Body of pancreas (tissue), 4 donors: Measurements from ENCODE around the gene TTC28. TPM values are rescaled to one million over a fixed set of nuclear protein-coding genes. Genes with fewer than 3 reads are reported as not detected.
A peak's percentile ranks its signal among the peaks of the same experiment; 100 is the strongest.

Experiments used
- ATAC-seq: fragments of 150-250 bp; one replicate; pipeline ENCODE4 v1.9.1; 2016
- DNase-seq, 4 donors: peaks; one replicate each; pipeline ENCODE4 v3.0.0-alpha.2; 2019
- H3K27ac ChIP-seq, 4 donors: fragments of 200-600 bp; sonication (generic); 1 replicate in 3 of 4; 2 replicates in 1 of 4; pipeline versions ENCODE4 v1.5.1 to v1.6.1; 2016 to 2019; ENCODE audit warnings: mild to moderate bottlenecking in 1 of 4, mixed read lengths in 1 of 4, moderate library complexity in 1 of 4
- H3K27me3 ChIP-seq, 2 donors: fragments of 200-600 bp; sonication (generic); one replicate each; pipeline ENCODE4 v1.6.0; 2016; ENCODE audit warnings: mild to moderate bottlenecking in 1 of 2
- H3K36me3 ChIP-seq, 2 donors: fragments of 200-600 bp; sonication (generic); replicated peaks in 1 of 2; 2 replicates each; pipeline ENCODE4 v1.5.1; 2016; ENCODE audit warnings: low read depth in 2 of 2; ENCODE audit not compliant: insufficient read depth in 1 of 2
- H3K4me1 ChIP-seq: fragments of 200-600 bp; sonication (generic); one replicate; pipeline ENCODE4 v1.6.0; 2016
- H3K4me3 ChIP-seq, 2 donors: fragments of 200-600 bp; sonication (generic); 1 replicate in 1 of 2; 2 replicates in 1 of 2; pipeline ENCODE4 v1.5.1; 2016 to 2019
- H3K9me3 ChIP-seq, 3 donors: fragments of 200-600 bp; sonication (generic); 1 replicate in 2 of 3; 2 replicates in 1 of 3; pipeline ENCODE4 v1.5.1; 2016
- POLR2A ChIP-seq, 3 donors: fragments of 450-650 bp; IDR thresholded peaks; one replicate each; pipeline ENCODE4 v1.6.1; 2016; ENCODE audit warnings: antibody characterized with exemption in 3 of 3, mild to moderate bottlenecking in 2 of 3
- WGBS, 2 donors: methylation state at CpG; one replicate each; pipeline ENCODE4 v1.1.5; 2017; 5-methylcytosine and 5-hydroxymethylcytosine counted together
- intact Hi-C: fragments of 100-400 bp; cut with DNase I; formaldehyde crosslinking; loops from one replicate; pipeline ENCODE4 v1.15.1; 2023
- total RNA-seq, 2 donors: library from RNA; depleted of rRNA; stranded (reverse); fragments of >200 nt; gene quantifications; one replicate each; pipeline ENCODE4 v1.1.0, GENCODE V29; 2016
- TF ChIP-seq, protein P1 (sequence below), 7 experiments: fragments of 450-650 bp in 4 of 7; fragments of 200-600 bp in 3 of 7; sonication (generic) in 3 of 7; IDR thresholded peaks; one replicate each; pipeline ENCODE4 v1.5.1; 2016 to 2019; ENCODE audit warnings: antibody characterized with exemption in 7 of 7

Gene TTC28
- total RNA-seq, 2 donors from 2014 or later: 21.0 to 87.3 TPM

DNA sequence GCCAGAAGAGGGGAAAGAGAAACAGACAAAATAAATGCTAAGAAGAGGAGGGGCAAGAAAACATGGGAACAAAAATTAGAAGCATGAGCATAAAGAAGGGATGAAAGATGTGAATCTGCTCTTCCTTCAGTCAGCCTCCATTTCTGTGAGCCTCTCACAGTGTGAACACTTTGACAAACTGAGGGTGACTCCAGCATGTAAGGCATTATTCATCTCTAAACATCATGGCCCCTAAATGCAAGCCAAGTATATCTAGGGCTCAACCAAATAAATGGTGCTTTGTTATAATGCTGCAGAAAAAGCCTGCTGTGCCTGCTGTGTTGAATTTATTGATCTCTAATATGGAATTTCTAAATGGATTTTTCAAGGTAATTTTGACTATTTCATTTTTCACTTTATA lies 281.3 kb downstream of the TTC28 start:
- intact Hi-C loops: no loop called here
- Histone ChIP-seq H3K4me1 (peaks cover 10% of the 10 kb centered on the region), H3K27me3 (no peaks in the 10 kb centered on the region), H3K4me3 (no peak overlapping the region), H3K36me3 (no peaks in the 10 kb centered on the region), H3K27ac (no peak overlapping the region), H3K9me3 (no peaks in the 10 kb centered on the region)
- DNase-seq (no peak), ATAC-seq (no peak)
- TF ChIP-seq, protein P1, sequence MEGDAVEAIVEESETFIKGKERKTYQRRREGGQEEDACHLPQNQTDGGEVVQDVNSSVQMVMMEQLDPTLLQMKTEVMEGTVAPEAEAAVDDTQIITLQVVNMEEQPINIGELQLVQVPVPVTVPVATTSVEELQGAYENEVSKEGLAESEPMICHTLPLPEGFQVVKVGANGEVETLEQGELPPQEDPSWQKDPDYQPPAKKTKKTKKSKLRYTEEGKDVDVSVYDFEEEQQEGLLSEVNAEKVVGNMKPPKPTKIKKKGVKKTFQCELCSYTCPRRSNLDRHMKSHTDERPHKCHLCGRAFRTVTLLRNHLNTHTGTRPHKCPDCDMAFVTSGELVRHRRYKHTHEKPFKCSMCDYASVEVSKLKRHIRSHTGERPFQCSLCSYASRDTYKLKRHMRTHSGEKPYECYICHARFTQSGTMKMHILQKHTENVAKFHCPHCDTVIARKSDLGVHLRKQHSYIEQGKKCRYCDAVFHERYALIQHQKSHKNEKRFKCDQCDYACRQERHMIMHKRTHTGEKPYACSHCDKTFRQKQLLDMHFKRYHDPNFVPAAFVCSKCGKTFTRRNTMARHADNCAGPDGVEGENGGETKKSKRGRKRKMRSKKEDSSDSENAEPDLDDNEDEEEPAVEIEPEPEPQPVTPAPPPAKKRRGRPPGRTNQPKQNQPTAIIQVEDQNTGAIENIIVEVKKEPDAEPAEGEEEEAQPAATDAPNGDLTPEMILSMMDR (IDR thresholded peaks at IDR 0.05): no peak
- TF ChIP-seq POLR2A (IDR thresholded peaks at IDR 0.05): no peak

DNA sequence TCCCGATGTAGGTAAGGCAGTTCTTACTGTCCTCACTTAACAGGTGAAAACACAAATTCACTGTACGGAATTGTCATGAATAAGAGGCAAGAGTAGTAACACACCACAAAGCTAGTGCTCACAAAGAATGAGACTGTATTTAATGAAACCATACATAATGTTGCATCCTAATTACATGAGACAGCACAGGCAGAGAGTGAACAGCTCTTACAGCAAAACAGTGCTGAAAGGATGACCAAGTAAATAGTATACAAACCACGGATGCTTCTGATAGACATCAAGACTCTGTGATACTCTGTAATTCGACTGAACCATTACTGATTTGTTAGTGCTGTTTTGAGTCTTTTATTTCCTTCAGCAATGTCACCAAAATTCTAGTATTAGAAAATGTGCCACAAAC lies 282.3 kb downstream of the TTC28 start:
- Histone ChIP-seq H3K4me1 (peaks cover 10% of the 10 kb centered on the region), H3K27me3 (no peaks in the 10 kb centered on the region), H3K36me3 (no peaks in the 10 kb centered on the region), H3K4me3 (no peak overlapping the region), H3K9me3 (no peaks in the 10 kb centered on the region), H3K27ac (no peak overlapping the region)
- intact Hi-C loops: no loop called here
- no peak for TF ChIP-seq POLR2A (IDR thresholded peaks at IDR 0.05)
- TF ChIP-seq, protein P1 (IDR thresholded peaks at IDR 0.05): no peak
- ATAC-seq (no peak), DNase-seq (no peak)
- 85 to 89% methylated on average over 4 of the region's 4 CpGs for WGBS, 2 donors

DNA sequence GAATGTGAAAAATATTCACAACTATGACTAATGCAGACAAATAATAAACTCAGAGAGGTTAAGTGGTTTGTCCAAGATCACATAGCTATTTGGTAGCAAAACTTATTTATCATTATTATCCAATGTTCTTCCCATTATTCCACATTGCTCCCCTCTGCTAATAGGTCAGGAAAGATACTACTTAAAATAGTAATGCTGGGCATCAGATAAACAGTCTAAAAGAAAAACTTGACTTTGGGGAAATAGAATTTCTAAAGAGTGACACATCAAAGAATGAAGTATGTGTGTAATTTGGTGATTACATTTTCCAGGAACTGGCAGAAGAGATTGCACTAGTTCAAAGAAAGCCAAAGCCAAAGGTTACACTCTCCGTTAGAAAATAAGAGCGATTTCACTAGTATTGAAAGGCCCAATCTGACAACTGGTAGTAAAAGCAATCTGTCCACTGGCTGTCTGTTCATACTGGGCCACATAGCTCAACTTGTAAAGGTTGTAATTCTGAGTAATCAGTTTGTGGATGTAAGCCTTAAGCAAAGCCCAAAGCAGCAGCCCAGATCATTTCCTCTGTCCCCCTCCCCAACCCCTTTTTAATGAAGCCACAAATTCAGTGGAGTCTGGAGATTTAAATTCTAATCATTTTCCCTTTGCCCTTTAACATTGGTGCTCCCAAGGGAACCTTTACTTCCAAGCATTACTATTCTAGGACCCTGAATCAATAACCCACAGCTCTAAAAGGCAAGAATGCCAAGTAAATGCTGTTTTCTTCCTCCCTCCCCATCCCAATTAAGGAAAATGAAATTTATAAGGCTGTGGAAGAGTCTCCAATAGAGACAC lies 283.5 kb downstream of the TTC28 start:
- no peaks in the 10 kb centered on the region for H3K36me3 ChIP-seq
- intact Hi-C loops: no loop called here
- TF ChIP-seq, protein P1 (IDR thresholded peaks at IDR 0.05): no peak
- TF ChIP-seq POLR2A (IDR thresholded peaks at IDR 0.05): no peak
- 5 to 6% methylated on average over 2 of the region's 2 CpGs for WGBS, 2 donors
- DNase-seq (no peak), ATAC-seq (peak; percentile 47)
- peaks cover 10% of the 10 kb centered on the region for H3K4me1 ChIP-seq
- H3K27me3 ChIP-seq: no peaks in the 10 kb centered on the region
- H3K27ac ChIP-seq: no peak overlapping the region
- H3K4me3 ChIP-seq: no peak overlapping the region
- H3K9me3 ChIP-seq: no peaks in the 10 kb centered on the region

DNA sequence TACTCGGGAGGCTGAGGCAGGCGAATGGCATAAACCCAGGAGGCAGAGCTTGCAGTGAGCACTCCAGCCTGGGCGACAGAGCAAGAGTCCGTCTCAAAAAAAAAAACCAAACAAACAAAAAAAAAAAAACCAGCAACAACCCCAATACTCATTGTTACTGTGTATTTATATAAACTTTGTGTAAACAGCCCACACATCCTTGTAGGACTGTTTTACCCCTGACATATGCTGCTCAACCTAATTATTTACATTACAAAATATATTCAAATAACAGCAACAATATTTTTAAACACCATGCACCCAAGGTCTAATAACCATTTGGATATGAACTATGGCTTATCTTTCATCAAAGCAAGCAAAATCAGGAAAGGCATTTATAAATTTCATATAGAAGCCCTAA lies 284.1 kb downstream of the TTC28 start:
- Histone ChIP-seq H3K9me3 (no peaks in the 10 kb centered on the region), H3K36me3 (no peaks in the 10 kb centered on the region), H3K4me3 (no peak overlapping the region), H3K27me3 (no peaks in the 10 kb centered on the region), H3K4me1 (peaks cover 10% of the 10 kb centered on the region), H3K27ac (no peak overlapping the region)
- no peak for DNase-seq
- TF ChIP-seq POLR2A (IDR thresholded peaks at IDR 0.05): no peak
- TF ChIP-seq, protein P1 (IDR thresholded peaks at IDR 0.05): no peak
- intact Hi-C loops: no loop called here
- no peak for ATAC-seq
- WGBS, 2 donors: 88 to 94% methylated on average over 4 of the region's 4 CpGs
